HepG2 (cell line): ENCODE measurements around the gene TCF25.

Experiments used
- CTCF ChIP-seq: sonication (generic); formaldehyde crosslinking; IDR thresholded peaks from 2 replicates; pipeline ENCODE4 v1.5.0; 2020; ENCODE audit warnings: mild to moderate bottlenecking, missing genetic modification reagents, moderate library complexity
- MAFK ChIP-seq, 2 experiments: IDR thresholded peaks in 1 of 2; conservative IDR thresholded peaks in 1 of 2; 2 replicates each; pipeline ENCODE4 v1.6.1; 2011; ENCODE audit warnings: improper control_type of control experiment in 2 of 2, low read length in 2 of 2
- RAD51 ChIP-seq: fragments of 450-650 bp; IDR thresholded peaks from 2 replicates; pipeline ENCODE4 v1.6.1; 2016; ENCODE audit warnings: borderline replicate concordance
- REST ChIP-seq, 2 experiments: IDR thresholded peaks; 2 replicates each; pipeline ENCODE4 v1.6.1; 2011 to 2012; ENCODE audit warnings: low read length in 2 of 2, borderline replicate concordance in 1 of 2, low read depth in 1 of 2, mild to moderate bottlenecking in 1 of 2, moderate library complexity in 1 of 2
- SIX1 ChIP-seq: sonication (generic); formaldehyde crosslinking; IDR thresholded peaks from 2 replicates; pipeline ENCODE4 v1.4.0; 2020; ENCODE audit warnings: missing genetic modification reagents, borderline replicate concordance
- ZNF646 ChIP-seq: sonication (generic); formaldehyde crosslinking; IDR thresholded peaks from 2 replicates; pipeline ENCODE4 v1.9.0; 2021; ENCODE audit warnings: mild to moderate bottlenecking, missing genetic modification reagents

- no peak for TF ChIP-seq MAFK (conservative IDR thresholded peaks at IDR 0.05 in 1 of 2, IDR thresholded peaks at IDR 0.05 in 1 of 2; ENCODE audit: low read length in 2 of 2)
- TF ChIP-seq RAD51: no peak
- no peak; the same call in 1 of the 2 replicates for TF ChIP-seq ZNF646 (CRISPR knock-in tag)
- TF ChIP-seq SIX1: peak; percentile 81
- no peak for TF ChIP-seq REST (IDR thresholded peaks at IDR 0.05; ENCODE audit: borderline replicate concordance in 1 of 2, low read depth in 1 of 2, low read length in 2 of 2)
- TF ChIP-seq CTCF (CRISPR knock-in tag): peak; percentile 46; the same call in 1 of the 2 replicates
These were observed 44.5 kb downstream of the TCF25 start for GRCh38 chr16:89917773-89918452.
